ENCODE results near the gene L3MBTL3.
"Not testable (repeated sequence)": the region's sequence is repeated elsewhere in the genome, so short reads cannot be mapped to it uniquely, and the experiment has no call there.

The L3MBTL3 gene

GRCh38 chr6:130143709-130144108 lies 125.3 kb downstream of the L3MBTL3 start:
- no peak for DNase-seq

DNA sequence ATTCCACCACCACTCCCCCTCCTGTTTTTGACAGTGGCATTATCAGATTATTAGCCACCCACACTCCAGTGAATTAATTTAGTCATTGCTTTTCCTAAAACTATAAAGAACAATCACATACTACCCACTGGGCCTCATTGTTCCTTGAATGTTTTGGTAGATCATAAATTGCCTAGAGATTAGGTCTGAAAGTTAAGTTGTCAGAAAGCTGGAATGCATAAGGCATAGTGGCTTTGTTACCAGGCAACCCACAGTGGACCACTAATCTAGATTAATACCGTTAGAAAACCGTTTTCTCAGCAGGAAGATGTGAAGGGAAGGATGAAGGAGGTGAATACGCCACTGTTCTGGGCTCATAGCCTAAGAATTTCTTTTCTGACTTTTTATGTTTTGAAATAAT lies 128.7 kb downstream of the L3MBTL3 start:
- no peak for DNase-seq

- DNase-seq: no peak
These were observed 129.8 kb downstream of the L3MBTL3 start for GRCh38 chr6:130148181-130148580.

DNA sequence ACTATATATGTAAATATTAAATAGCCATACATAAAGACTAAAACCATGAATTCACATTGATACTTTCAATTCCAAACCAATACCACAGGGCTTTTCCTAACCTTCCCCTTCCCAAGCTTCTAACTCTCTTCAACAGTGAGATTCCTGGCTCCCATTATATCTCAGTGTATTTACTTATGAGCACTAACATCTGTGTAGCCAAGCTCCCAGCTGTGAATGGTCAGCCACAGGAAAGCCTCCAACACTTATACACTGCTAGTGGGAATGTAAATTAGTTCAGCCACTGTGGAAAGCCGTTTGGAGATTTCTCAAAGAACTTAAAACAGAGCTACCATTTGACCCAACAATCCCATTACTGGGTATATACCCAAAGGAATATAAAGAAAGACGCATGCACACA lies 130.6 kb downstream of the L3MBTL3 start:
- not testable (repeated sequence) for DNase-seq

DNA sequence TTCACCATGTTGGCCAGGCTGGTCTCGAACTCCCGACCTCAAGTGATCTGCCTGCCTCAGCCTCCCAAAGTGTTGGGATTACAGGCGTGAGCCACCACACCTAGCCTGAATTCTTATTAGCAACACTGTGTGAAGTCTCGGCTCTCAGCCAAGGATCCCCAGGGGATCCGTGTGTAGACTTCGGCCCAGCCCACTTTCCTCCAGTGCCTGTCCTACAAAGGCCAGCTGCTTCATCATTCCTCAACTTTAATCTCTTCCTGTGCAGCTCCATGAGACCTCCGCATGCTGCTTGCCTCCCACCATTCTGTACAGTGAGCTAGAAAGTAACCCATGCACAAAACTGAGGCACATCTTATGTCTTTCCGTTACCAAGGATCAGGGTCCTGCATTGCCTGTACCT lies 132.5 kb downstream of the L3MBTL3 start:
- no peak for DNase-seq

DNA sequence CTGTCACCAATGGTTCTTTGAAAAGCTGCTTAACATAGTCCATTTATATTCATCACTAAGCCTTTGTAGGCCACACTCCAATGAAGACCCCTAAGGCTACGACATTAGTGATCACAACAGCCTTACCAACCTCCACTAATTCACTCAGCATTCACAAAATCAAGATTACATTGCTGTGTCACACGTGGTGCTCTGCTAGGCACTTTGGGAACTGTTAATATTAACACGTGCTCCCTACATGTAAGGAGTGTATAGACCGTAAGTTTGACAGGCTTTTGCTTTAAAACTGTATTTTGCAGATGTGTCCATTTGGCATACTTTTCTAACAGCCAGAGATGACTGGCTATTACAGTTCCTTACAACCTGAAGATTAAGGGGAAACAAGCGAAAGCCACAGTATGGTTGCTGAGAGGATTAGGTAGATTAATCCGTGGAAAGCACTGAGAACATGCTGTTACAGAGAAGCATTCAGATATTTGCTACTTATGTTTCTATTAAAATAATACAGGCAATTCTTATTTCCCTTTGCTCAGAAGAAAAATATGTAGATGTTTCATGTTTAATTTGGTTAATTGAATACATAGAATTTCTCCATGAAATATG lies 134.6 kb downstream of the L3MBTL3 start:
- no peak for DNase-seq

- no peak for DNase-seq
These were observed 138.5 kb downstream of the L3MBTL3 start for GRCh38 chr6:130156908-130157307.

DNA sequence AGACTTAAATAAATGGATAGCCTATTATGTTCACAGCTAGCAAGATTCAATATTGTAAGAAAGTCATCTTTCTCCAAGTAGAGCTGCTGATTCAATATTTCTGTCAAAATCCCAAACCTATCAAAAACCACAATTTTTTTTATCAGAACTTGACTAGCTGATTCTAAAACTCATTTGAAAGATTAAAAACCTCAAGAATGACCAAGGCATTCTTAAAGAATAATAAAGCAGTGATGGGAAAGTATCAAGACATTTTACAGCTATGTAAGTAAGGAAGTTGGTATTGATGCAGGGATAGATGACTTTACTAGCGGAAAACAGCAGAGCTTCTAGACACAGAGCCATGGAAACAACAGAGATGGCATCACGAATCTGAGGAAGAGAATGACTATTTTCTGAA lies 139.7 kb downstream of the L3MBTL3 start:
- no peak for DNase-seq

DNA sequence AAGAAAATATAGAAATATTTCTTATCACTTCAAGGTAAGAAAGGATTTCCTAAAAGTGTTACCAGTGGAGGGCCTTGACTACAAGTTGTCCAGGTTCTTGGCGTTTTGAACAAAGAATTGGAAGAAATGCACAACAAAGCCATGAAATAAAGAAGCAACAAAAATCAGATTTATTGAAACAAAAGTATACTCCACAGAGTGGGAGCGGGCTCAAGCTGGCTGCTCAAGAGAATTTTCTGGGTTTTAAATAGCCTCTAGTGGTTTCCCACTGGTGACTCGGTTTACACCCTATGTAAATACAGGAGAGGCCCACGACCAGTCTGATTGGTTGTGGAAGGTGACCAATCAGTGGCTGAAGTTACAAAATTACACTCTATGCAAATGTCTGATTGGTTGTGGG lies 140.2 kb downstream of the L3MBTL3 start:
- no peak for DNase-seq

DNA sequence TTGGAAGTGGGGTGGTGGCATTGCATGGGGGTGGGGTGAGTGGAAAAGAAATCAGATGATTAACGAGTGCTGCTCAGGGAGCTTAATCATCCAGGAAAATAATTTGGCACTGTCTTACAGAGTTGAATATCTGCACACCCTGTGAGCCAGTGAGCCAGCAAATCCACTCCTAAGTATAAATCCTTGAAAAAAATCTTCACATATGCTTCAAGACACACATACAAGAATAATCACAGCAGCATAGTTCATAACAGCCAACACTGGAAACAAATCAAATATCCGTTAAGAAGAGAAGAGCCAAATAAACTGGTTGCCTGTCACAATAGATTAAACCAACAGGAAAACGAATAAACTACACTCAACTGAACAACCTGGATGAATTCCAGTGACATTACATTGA lies 141.6 kb downstream of the L3MBTL3 start:
- DNase-seq: no peak

DNA sequence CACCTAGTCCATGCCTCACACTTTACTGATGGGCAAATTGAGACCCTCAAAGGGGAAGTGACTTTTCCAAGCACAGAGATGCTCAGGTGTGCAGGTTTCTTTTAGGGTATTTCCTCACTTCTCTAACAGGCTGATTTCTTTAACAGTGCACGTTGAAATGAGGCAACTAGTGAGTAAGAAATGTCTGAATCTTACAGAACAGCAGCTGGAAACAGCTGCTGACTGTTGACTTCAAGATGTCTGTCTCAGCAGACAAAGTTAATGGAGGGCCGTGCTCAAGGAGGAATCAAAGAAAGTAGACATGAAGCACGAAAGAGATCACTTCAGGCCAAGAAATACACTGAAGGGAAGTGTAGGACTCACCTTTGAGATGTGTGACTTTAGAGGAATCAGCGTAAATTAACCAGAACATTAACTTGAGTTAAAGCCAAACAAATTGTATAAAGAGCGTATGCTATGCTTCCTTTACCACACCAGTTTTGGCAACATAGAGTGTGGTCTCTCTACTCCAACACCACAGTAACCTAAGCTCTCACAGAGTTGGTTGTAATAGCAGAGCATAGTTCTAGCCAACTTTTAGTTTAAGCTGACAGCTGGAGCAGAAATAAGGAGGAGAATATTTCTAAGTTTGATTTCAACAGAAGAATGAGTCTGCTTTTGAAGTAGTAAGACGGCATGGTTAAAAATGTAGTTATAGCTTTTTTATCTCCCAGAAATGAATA lies 143.5 kb downstream of the L3MBTL3 start:
- DNase-seq: no peak

DNA sequence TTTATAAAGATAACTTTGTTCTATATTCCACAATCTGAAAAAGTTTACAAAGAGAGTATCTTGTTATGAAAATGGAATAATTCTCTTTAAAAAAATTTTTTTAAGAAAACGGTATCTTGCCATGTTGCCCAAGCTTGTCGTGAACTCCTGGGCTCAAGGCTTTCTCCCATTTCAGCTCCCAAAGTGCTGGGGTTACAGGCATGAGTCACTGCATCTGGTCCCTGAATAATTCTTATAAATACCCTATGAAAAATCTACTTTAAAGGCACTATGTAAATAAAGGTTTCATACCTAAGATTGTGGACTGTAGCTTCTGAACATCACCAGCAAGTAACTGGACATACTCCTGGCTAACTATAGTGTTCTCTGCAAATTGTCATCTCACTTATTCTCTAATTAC lies 144.0 kb downstream of the L3MBTL3 start:
- DNase-seq: no peak

GRCh38 chr6:130163266-130163665 lies 144.9 kb downstream of the L3MBTL3 start:
- no peak for DNase-seq

DNA sequence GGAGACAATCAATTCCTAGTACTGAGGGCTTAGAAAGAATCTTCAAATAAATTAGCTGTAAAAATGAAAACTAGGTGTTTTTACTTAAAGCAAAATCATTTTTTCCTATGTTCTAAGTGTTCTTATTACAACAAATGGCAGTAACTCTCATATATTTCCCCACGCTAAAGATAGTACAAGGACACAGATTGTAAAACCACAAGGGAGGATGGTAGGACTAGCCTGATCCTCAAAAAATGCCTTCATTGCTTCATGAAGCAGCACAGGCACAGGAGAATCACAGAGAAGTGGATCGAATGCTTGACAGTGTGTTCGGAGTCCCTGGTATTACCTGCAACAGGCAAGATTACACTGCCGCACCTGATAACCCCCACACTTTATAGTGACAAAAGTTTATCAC lies 145.9 kb downstream of the L3MBTL3 start:
- DNase-seq: no peak

- DNase-seq: no peak
These were observed 149.3 kb downstream of the L3MBTL3 start for GRCh38 chr6:130167655-130168054.

- not testable (repeated sequence) for DNase-seq
These were observed 151.8 kb downstream of the L3MBTL3 start for GRCh38 chr6:130170160-130170559.

GRCh38 chr6:130173377-130174004 lies 155.1 kb downstream of the L3MBTL3 start:
- not testable (repeated sequence) for DNase-seq

DNA sequence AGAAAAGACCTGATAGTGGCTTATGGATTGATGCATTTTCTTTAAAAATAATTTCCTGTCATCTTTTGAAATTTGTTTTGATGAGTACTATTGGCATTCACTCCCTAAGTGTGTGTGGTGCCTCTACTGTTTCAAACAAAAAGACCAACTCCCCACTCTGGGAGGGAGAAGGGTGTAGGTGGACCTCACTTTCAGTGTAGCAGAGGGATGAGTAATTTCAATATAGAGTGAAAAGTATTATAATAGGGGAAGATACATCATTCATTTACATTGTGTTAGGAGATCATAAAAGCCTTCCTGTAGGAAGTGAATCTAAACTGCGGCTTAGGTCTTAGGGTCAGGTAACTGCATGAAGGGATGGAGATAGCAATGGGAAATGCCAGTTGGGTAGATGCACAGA lies 158.0 kb downstream of the L3MBTL3 start:
- DNase-seq: no peak

DNA sequence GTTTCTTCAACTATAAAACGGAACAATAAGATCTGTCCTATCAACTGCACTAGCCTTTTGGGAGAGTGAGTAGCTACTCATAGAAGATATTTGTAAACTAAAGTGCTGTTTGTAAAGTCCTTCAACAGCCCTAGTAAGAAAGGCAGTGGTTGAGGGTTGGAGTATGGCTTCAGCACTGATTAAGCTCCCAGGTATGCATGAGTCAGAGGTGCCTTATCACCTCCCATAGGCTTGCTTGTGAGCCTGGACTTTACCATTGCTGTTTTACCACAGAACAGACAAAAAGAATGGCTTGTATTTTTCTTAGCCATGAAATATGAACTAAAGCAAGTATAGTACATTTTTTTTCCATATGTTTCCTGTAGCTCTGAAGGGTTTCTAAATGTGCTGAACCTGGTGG lies 160.3 kb downstream of the L3MBTL3 start:
- DNase-seq: no peak

GRCh38 chr6:130182466-130182865 lies 164.1 kb downstream of the L3MBTL3 start:
- DNase-seq: no peak

DNA sequence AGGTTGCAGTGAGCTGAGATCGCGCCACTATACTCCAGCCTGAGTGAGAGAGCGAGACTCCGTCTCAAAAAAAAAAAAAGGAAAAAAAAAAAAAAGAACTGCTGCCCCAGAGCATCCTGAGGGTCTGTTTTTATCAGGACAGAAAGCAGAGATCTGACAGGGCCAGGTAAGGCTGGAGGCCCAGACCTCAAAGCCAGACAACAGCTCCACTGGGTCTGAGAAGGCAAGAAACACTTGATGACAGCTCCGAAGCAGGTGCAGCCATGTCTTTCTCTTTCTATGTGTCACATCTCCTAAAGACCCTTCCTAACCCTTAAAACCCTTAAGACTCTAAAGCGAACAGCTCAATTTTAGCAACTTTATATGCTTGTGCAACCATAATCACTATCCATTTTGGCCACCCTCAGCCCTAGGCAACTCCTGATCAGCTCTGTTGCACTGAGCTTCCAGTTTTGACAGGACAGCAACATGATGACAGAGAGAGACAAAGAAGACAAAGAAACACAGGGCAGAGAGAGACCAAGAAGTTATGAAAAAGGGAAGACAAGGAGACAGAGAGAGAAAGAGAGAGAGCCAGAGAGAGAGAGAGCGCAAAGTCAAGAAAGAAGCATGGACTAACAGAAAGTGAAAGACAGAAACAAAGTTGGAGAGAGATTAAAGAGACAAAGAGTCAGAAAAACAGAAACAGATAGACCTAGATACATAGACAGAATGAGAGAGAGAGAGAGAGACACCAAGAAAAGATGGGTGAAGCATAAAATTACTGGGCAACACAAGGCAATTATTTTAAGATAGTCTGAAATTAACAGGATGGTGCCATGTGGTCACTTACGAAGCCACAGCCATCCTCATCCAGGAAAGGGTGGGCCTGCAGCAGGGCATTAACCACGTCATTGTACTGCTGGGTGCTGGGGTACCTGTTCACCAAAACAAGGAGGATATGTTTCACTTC lies 165.2 kb downstream of the L3MBTL3 start:
- DNase-seq: no peak

- no peak for DNase-seq
These were observed 167.3 kb downstream of the L3MBTL3 start for GRCh38 chr6:130185658-130186057.
